NCI-H748 treated with DMSO at 0.1 percent for 48 hours (cell line): ENCODE results near the gene TC2N.
"Not testable (repeated sequence)": the region's sequence is repeated elsewhere in the genome, so short reads cannot be mapped to it uniquely, and the experiment has no call there.

ENCODE experiments used
- DNase-seq: peaks from one replicate; lab custom pipeline; 2025; lab: John Stamatoyannopoulos, UW

The TC2N gene

DNA sequence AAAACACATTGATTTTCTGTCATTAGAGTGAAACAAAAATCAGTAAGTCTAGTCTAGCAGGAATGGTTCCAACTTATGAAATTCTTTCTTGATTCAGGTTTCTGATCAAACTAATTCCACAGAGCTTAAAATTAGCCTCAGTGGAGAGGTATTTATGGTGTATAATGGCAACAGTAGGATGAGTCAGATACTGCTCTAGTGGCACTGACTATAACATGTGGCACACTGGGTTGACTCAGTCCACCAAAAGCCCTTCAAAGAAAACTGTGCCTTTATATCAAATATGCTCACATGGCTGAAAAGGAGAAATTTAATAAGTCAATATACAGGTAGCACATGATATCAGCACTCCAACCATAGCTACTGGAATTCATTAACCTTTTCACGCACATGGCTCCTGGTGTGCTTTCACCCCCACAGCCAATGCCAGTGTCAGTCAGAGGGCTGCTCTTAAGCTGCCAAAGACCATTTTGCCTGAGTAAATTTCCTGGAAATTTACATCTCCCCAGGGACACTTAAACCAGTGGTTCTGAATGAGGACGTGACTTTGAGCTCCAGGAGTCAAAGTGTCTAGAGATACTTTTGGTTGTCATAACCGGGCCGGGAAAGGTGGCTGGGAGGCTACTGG lies 113.7 kb downstream of the TC2N start:
- DNase-seq = no peak

DNA sequence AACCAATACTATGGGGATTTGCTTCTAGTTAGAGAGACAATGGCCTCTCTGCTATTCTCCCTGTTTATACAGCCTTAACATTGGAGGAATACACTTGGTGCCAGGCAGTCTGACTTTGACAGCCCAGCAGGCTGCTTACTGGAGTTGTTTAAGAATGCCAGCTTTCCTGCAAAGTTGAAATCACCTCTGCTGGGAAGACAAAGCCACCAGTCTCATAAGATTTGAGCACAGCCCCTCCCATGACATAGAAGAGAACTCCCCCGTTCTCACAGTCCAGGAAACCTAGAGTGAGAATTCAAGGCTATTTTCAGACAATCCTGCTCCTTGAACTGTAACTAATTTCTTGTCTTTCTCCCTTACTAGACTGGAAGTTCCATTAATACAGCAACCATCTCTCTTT lies 114.4 kb downstream of the TC2N start:
- no peak for DNase-seq

- DNase-seq = no peak
These were observed 115.6 kb downstream of the TC2N start for GRCh38 chr14:91751719-91752118.

GRCh38 chr14:91750634-91751198 lies 116.6 kb downstream of the TC2N start:
- no peak for DNase-seq

DNA sequence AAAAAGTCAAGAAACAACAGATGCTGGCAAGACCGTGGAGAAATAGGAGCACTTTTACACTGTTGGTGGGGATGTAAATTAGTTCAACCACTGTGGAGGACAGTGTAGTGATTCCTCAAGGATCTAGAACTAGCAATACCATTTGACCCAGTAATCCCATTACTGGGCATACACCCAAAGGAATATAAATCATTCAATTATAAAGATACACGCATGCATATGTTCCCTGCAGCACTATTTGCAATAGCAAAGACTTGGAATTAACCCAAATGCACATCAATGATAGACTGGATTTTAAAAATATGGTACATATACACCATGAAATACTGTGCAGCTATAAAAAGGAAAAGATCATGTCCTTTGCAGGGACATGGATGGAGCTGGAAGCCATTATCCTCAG lies 117.5 kb downstream of the TC2N start:
- DNase-seq = no peak

DNA sequence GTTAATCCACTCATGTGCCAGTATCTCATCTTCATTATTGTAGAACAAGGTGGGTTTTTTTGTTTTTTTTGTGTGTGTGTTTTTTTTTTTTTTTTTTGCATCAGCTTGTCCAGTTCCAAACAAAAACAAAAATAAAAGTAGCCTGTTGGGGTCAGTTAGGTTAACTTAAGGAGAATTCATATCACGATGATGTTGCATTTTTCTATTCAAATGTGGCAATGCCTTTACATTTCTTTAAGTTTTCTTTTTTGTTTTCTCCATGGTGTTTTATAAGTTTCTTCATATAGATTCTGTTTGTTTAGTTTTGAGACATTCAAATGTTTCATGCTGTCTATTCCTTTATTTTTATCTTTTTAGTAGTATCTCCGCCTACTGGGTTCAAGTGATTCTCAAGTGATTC lies 119.3 kb downstream of the TC2N start:
- DNase-seq = no peak

GRCh38 chr14:91745344-91745743 lies 122.0 kb downstream of the TC2N start:
- no peak for DNase-seq

- DNase-seq = no peak
These were observed 123.3 kb downstream of the TC2N start for GRCh38 chr14:91744068-91744480.

GRCh38 chr14:91743305-91743653 lies 124.1 kb downstream of the TC2N start:
- no peak for DNase-seq

- DNase-seq = no peak
These were observed 124.6 kb downstream of the TC2N start for GRCh38 chr14:91742621-91743304.

DNA sequence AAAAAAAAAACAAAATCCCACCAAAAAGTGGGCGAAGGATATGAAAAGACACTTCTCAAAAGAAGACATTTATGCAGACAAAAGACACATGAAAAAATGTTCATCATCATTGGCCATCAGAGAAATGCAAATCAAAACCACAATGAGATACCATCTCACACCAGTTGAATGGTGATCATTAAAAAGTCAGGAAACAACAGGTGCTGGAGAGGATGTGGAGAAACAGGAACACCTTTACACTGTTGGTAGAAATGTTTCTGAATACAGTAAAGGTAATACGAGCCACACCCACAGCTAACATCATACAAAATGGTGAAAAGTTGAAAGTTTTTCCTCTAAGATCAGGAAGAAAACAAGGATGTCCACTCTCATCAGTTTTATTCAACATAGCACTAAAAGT lies 127.5 kb downstream of the TC2N start:
- not testable (repeated sequence) for DNase-seq

DNA sequence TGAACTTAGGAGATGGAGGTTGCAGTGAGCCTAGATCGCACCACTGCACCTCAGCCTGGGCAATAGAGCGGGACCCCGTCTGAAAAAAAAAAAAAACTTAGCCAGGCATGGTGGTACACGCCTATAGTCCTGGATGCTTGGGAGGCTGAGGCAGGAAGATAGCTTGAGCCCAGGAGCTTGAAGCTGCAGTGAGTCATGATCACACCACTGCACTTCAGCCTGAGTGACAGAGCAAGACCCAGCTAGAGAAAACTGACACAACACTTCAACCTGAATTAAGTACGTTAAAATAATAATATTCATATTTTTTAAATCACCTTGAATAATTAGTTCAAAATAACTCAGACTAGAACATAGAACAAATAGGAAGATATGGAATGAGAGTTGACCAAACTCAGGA lies 129.7 kb downstream of the TC2N start:
- no peak for DNase-seq

GRCh38 chr14:91732859-91733477 lies 134.4 kb downstream of the TC2N start:
- peak; percentile 40 for DNase-seq

DNA sequence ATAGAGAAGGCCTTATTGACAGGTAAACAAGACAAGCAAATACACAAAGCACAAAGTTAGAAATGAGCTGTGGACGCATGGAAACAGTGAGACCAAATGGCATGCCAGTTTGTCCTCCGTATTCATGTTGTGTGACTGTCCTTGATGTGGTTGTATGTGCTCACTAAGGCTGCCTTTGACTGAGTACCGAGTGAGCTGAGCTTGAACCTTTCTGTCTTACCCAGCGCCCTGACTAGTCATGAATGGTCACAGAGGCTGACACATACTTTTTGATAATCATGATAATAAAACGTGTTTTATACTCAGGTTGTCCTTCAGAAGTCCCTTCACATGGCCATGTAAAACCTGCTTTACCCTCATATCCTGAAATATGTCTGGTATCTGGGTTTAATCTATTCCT lies 134.9 kb downstream of the TC2N start:
- no peak for DNase-seq

DNA sequence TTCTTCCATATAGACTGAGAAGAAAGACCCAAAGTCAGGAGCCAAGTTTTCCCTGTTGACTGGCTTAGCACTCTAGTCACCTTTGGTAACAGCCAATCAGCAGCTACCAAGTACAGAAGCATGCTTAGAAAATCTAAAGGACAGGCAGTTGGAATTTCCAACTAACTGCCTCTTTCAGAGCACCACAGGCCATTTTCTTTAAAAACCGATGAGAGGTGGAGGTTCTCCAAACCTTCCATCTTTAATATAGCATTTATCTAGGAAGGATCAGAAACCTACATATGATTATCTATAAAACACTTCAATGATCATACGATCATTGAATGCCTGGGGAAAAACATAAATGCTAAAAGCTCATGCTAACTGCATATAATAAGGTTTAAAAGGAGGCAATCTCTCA lies 135.3 kb downstream of the TC2N start, which contains the start of gene CATSPERB:
Gene CATSPERB, minus strand, starts transcription at position 101 of the 400 bp plus-strand sequence. CDS start 2,607 bp downstream, outside the sequence.
- no peak for DNase-seq

- no peak for DNase-seq
These were observed 136.3 kb downstream of the TC2N start for GRCh38 chr14:91731018-91731417.

DNA sequence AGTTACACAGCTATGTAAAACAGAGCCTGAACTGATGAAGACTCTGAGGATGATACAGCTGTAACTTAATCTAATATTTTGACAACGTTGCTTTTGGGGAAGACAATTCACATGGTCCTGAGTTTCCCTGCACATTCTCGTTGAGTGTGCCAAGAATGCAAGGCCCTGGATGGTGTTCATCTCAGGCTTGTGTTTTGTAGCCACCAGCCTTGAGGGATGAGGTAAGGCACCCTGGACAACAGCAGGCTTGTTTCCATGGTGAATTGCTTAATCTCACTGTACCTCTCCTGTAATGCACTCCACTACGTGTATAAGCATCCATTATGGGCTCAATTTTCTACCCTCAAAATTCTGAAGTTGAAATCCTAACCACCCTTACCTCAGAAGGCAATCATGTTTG lies 137.6 kb downstream of the TC2N start:
- DNase-seq = no peak
